Erythroblast (primary cell): Measurements from ENCODE around the gene LRRC10B.

Source experiments
- GATA1 ChIP-seq: IDR thresholded peaks from 2 replicates; pipeline ENCODE4 v1.6.1; 2011; ENCODE audit warnings: low read depth, mild to moderate bottlenecking, control low read depth, low read length, moderate library complexity
- POLR2A ChIP-seq: IDR thresholded peaks from 2 replicates; pipeline ENCODE4 v1.6.1; 2011; ENCODE audit warnings: mild to moderate bottlenecking, low read length

GRCh38 chr11:61503135-61503770 lies 5.3 kb upstream of the LRRC10B start:
- TF ChIP-seq POLR2A: no peak
- no peak for TF ChIP-seq GATA1
